Colonic mucosa (tissue), 4 donors: Measurements from ENCODE around the gene EP400. TPM values are rescaled to one million over a fixed set of nuclear protein-coding genes. Genes with fewer than 3 reads are reported as not detected.

Experiments
- DNase-seq: peaks from one replicate; pipeline ENCODE4 v3.0.0-alpha.2; 2020
- H3K27ac ChIP-seq: fragments of 200-600 bp; one replicate; pipeline ENCODE4 v1.8.0; 2021
- H3K27me3 ChIP-seq: fragments of 200-600 bp; one replicate; pipeline ENCODE4 v1.8.0; 2021
- H3K36me3 ChIP-seq: fragments of 200-600 bp; one replicate; pipeline ENCODE4 v1.8.0; 2021
- H3K4me1 ChIP-seq: fragments of 200-600 bp; one replicate; pipeline ENCODE4 v1.8.0; 2021; ENCODE audit warnings: mild to moderate bottlenecking
- H3K4me3 ChIP-seq: fragments of 200-600 bp; one replicate; pipeline ENCODE4 v1.8.0; 2021
- H3K9ac ChIP-seq, 2 donors: one replicate each; pipeline ENCODE4 v1.7.0; 2013; ENCODE audit warnings: control low read depth in 2 of 2, low read depth in 2 of 2, low read length in 2 of 2
- H3K9me3 ChIP-seq: fragments of 200-600 bp; one replicate; pipeline ENCODE4 v1.8.0; 2021
- CTCF ChIP-seq: fragments of 200-600 bp; IDR thresholded peaks from one replicate; pipeline ENCODE4 v1.8.0; 2022; ENCODE audit warnings: antibody characterized with exemption, mild to moderate bottlenecking
- intact Hi-C: fragments of 100-400 bp; cut with DNase I; formaldehyde crosslinking; loops from one replicate; pipeline ENCODE4 v1.14.1; 2022
- total RNA-seq, 2 donors: library from RNA; stranded (reverse); fragmentation: NEBNext Ultra II Directional in 1 of 2; extraction: Animal tissue kit (Norgen Biotek cat#: 25700) in 1 of 2; gene quantifications; one replicate each; pipeline ENCODE4 v1.2.1, GENCODE V29; 2021
- donor health status: healthy.
- donor health status: DM: no; HTN: no; CAD: no.
- donor health status: DM: no; HTN: no; CAD: no.

Gene EP400
- total RNA-seq, 2 donors from 2014 or later = 23.3 to 39.0 TPM

DNA sequence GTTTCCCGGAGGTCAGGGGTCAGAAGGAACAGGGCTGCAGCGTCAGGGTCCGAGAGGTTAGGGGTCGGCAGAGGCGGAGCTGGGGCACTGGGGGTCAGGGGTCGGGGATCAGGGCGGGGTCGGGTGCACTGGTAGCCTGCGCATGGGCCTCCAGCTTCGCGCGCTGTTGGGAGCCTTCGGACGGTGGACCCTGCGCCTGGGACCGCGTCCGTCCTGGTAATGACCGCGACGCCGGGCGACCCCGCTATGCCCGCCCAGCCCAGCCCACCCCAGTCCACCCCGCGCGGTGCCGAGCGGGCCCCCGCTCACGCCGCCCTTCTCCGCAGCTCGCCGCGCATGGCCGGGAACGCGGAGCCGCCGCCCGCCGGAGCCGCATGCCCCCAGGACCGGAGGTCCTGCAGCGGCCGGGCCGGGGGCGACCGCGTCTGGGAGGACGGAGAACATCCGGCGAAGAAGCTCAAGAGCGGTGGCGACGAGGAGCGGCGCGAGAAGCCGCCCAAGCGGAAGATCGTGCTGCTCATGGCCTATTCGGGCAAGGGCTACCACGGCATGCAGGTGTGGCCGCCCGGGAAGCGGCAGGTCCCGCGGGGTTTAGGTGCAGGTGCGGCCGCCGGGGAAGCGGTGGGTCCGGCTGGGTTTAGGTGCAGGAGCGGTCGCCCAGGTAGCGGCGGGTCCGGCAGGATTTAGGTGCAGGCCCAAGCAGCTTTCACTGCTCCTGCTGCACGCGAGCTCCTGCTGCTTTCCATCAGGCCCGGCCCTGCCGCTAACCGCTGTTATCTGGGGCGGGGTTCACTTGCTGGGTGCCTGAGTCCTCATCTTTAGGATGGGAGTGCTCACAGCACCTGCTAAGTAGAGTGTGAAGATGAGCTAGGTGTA lies 19.9 kb upstream of the EP400 start:
- Histone ChIP-seq H3K27ac (peak overlapping the region; percentile 17), H3K36me3 (peaks cover 4% of the 10 kb centered on the region)

DNA sequence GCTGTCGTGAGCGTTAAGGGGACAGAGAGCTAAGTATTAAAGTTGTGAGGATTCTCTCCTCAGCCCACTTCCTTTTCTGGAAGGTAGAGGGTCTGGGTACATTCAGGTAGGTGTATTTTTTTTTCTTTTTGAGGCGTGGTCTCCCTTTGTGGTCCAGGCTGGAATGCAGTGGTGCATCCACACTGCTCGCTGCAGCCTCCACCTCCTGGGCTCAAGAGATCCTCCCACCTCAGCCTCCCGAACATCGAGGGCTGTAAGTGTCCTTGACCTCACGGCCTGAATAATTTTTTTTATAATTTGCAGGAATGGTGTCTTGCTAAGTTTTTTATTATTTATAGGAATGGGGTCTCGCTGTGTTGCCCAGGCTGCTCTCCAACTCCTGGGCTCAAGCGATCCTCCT lies 19.2 kb upstream of the EP400 start:
- no peak for TF ChIP-seq CTCF
- intact Hi-C loops = no loop called here
- H3K36me3 ChIP-seq = peaks cover 4% of the 10 kb centered on the region
- H3K27me3 ChIP-seq = no peaks in the 10 kb centered on the region
- peak overlapping the region; percentile 91 for H3K4me3 ChIP-seq
- DNase-seq = no peak
- no peaks in the 10 kb centered on the region for H3K9me3 ChIP-seq
- peak overlapping the region; percentile 22 to 86 for H3K9ac ChIP-seq
- H3K27ac ChIP-seq = no peak overlapping the region
- peaks cover 6% of the 10 kb centered on the region for H3K4me1 ChIP-seq

More for the DNA sequence above, 19.9 kb upstream of the EP400 start:
- TF ChIP-seq CTCF = no peak
- Histone ChIP-seq H3K4me1 (peaks cover 6% of the 10 kb centered on the region), H3K4me3 (peak overlapping the region; percentile 91), H3K27me3 (no peaks in the 10 kb centered on the region), H3K9ac (peak overlapping the region; percentile 66 to 86), H3K9me3 (no peaks in the 10 kb centered on the region)
- intact Hi-C loops = no loop called here
- DNase-seq = peak; percentile 44

DNA sequence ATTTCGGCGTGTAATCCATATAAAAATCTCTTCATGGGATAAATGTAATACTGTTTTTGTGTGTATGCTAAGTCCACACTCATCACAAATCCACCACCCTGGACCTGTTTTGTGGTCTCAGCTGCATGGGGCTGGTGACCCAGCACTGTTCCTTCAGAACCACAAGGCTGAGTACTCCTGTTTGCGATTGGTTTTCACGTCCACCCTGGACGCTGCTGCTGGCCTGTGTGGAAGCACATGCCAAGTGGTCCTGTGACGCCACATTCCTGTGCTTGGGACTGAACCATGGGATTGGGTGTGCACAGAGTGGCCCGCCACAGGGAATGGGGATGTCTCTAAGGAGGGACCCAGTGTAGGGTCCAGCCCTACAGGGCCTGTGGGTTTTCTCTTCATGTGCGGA lies 16.4 kb upstream of the EP400 start:
- H3K27me3 ChIP-seq = no peaks in the 10 kb centered on the region
- H3K4me3 ChIP-seq = no peak overlapping the region
- peaks cover 4% of the 10 kb centered on the region for H3K36me3 ChIP-seq
- H3K4me1 ChIP-seq = peaks cover 6% of the 10 kb centered on the region
- H3K9me3 ChIP-seq = no peaks in the 10 kb centered on the region
- DNase-seq = no peak
- no peak overlapping the region for H3K27ac ChIP-seq
- intact Hi-C loops = no loop called here
- H3K9ac ChIP-seq = no peak overlapping the region
- TF ChIP-seq CTCF = no peak

DNA sequence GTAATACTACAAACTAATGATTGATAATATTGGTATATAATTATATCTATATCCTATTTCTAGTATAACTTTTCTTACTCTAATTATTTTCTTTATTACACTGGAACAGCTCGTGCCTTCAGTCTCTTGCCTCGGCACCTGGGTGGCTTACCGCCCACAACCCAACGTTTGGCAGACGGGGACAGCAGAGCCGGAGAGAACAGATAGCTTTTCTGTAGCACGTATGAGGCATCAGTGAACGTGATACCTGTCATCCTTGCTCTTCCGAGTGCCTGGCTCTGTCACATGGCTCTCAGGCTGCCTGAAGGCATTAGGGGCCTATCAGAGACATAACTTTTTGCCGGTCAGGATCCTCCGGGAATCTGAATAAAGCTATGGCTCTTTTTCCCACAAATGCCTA lies 15.2 kb upstream of the EP400 start:
- no peaks in the 10 kb centered on the region for H3K9me3 ChIP-seq
- no peaks in the 10 kb centered on the region for H3K27me3 ChIP-seq
- DNase-seq = no peak
- H3K27ac ChIP-seq = no peak overlapping the region
- no peak for TF ChIP-seq CTCF
- intact Hi-C loops = no loop called here
- peaks cover 6% of the 10 kb centered on the region for H3K4me1 ChIP-seq
- H3K36me3 ChIP-seq = peaks cover 4% of the 10 kb centered on the region
- no peak overlapping the region for H3K4me3 ChIP-seq
- H3K9ac ChIP-seq = no peak overlapping the region

- H3K4me1 ChIP-seq = no peaks in the 10 kb centered on the region
- no peaks in the 10 kb centered on the region for H3K9me3 ChIP-seq
- no peak overlapping the region for H3K4me3 ChIP-seq
- peak overlapping the region; percentile 73 for H3K27ac ChIP-seq
- TF ChIP-seq CTCF = no peak
- DNase-seq = no peak
- intact Hi-C loops = no loop called here
- no peak overlapping the region for H3K9ac ChIP-seq
- no peaks in the 10 kb centered on the region for H3K36me3 ChIP-seq
- no peaks in the 10 kb centered on the region for H3K27me3 ChIP-seq
Observed at GRCh38 chr12:131938082-131938481, 11.7 kb upstream of the EP400 start.
